Skeletal muscle cell (primary cell): ENCODE data around the gene POU2F1.
A peak's percentile ranks its signal among the peaks of the same experiment; 100 is the strongest.

Experiments used
- DNase-seq: peaks from one replicate; pipeline ENCODE4 v3.0.0-alpha.2; 2010; ENCODE audit warnings: low read depth
- H3K4me3 ChIP-seq: 2 replicates; pipeline ENCODE4 v1.5.1; 2011; ENCODE audit warnings: low read depth, mild to moderate bottlenecking, control low read depth, low read length, moderate library complexity

The POU2F1 gene

GRCh38 chr1:167262836-167263235 is 42.1 kb downstream of the POU2F1 start:
- no peak overlapping the region for H3K4me3 ChIP-seq
- no peak for DNase-seq

- no peak overlapping the region for H3K4me3 ChIP-seq
- DNase-seq = no peak
Observed at GRCh38 chr1:167263344-167263743, 42.7 kb downstream of the POU2F1 start.

GRCh38 chr1:167263819-167264464 is 43.3 kb downstream of the POU2F1 start:
- no peak for DNase-seq
- H3K4me3 ChIP-seq = no peak overlapping the region

GRCh38 chr1:167266965-167267364 is 46.3 kb downstream of the POU2F1 start:
- DNase-seq = no peak

GRCh38 chr1:167268347-167268787 is 47.7 kb downstream of the POU2F1 start:
- no peak overlapping the region for H3K4me3 ChIP-seq
- DNase-seq = no peak

More at GRCh38 chr1:167266965-167267364, 46.3 kb downstream of the POU2F1 start:
- H3K4me3 ChIP-seq = no peak overlapping the region

- no peak overlapping the region for H3K4me3 ChIP-seq
- no peak for DNase-seq
Observed at GRCh38 chr1:167270349-167271092, 49.8 kb downstream of the POU2F1 start.

GRCh38 chr1:167272369-167272957 is 51.8 kb downstream of the POU2F1 start:
- no peak overlapping the region for H3K4me3 ChIP-seq
- DNase-seq = no peak

- no peak overlapping the region for H3K4me3 ChIP-seq
- peak; percentile 65 for DNase-seq
Observed at GRCh38 chr1:167273027-167273800, 52.5 kb downstream of the POU2F1 start.

- DNase-seq = no peak
- H3K4me3 ChIP-seq = no peak overlapping the region
Observed at GRCh38 chr1:167274061-167274460, 53.4 kb downstream of the POU2F1 start.

- DNase-seq = no peak
- no peak overlapping the region for H3K4me3 ChIP-seq
Observed at GRCh38 chr1:167276969-167277368, 56.3 kb downstream of the POU2F1 start.

- no peak for DNase-seq
- no peak overlapping the region for H3K4me3 ChIP-seq
Observed at GRCh38 chr1:167278497-167278896, 57.8 kb downstream of the POU2F1 start.

GRCh38 chr1:167280912-167281311 is 60.2 kb downstream of the POU2F1 start:
- H3K4me3 ChIP-seq = no peak overlapping the region
- no peak for DNase-seq

GRCh38 chr1:167288390-167289074 is 67.8 kb downstream of the POU2F1 start:
- no peak for DNase-seq
- no peak overlapping the region for H3K4me3 ChIP-seq

GRCh38 chr1:167289075-167289442 is 68.4 kb downstream of the POU2F1 start:
- no peak overlapping the region for H3K4me3 ChIP-seq
- DNase-seq = no peak

GRCh38 chr1:167289966-167290365 is 69.3 kb downstream of the POU2F1 start:
- DNase-seq = no peak

GRCh38 chr1:167291539-167292185 is 71.0 kb downstream of the POU2F1 start:
- no peak overlapping the region for H3K4me3 ChIP-seq
- DNase-seq = no peak

More at GRCh38 chr1:167289966-167290365, 69.3 kb downstream of the POU2F1 start:
- no peak overlapping the region for H3K4me3 ChIP-seq

GRCh38 chr1:167292216-167292615 is 71.5 kb downstream of the POU2F1 start:
- no peak for DNase-seq
- no peak overlapping the region for H3K4me3 ChIP-seq

GRCh38 chr1:167293057-167293456 is 72.4 kb downstream of the POU2F1 start:
- no peak overlapping the region for H3K4me3 ChIP-seq
- no peak for DNase-seq

GRCh38 chr1:167294528-167294927 is 73.8 kb downstream of the POU2F1 start:
- no peak for DNase-seq
- no peak overlapping the region for H3K4me3 ChIP-seq
